Measurements from ENCODE around the gene NGEF.

DNA sequence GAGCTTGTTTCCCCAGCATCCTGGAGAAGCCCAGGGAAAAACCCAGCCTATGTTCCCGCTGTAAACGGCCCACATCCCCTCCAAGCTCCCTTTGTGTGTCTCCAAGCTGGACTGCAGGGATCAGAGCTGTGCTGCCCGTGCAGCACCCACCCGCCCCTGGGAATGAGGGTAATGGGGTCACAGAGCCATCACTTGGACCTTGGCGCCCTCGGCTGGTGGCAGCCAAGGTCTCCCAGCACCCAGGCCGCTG is 46.4 kb upstream of the NGEF start:
- TF ChIP-seq, protein P1, sequence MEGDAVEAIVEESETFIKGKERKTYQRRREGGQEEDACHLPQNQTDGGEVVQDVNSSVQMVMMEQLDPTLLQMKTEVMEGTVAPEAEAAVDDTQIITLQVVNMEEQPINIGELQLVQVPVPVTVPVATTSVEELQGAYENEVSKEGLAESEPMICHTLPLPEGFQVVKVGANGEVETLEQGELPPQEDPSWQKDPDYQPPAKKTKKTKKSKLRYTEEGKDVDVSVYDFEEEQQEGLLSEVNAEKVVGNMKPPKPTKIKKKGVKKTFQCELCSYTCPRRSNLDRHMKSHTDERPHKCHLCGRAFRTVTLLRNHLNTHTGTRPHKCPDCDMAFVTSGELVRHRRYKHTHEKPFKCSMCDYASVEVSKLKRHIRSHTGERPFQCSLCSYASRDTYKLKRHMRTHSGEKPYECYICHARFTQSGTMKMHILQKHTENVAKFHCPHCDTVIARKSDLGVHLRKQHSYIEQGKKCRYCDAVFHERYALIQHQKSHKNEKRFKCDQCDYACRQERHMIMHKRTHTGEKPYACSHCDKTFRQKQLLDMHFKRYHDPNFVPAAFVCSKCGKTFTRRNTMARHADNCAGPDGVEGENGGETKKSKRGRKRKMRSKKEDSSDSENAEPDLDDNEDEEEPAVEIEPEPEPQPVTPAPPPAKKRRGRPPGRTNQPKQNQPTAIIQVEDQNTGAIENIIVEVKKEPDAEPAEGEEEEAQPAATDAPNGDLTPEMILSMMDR (conservative IDR thresholded peaks at IDR 0.05) = no peak
- TF ChIP-seq ZFX (IDR thresholded peaks at IDR 0.05) = no peak
